ENCODE results near the gene ZNF205.
"Not testable (repeated sequence)": the region's sequence is repeated elsewhere in the genome, so short reads cannot be mapped to it uniquely, and the experiment has no call there.

GRCh38 chr16:3069146-3069545, 43.2 kb upstream of the ZNF205 start:
- TF ChIP-seq EP300 (IDR thresholded peaks at IDR 0.05; ENCODE audit: borderline replicate concordance in 1 of 2, low read depth in 1 of 2, low read length in 1 of 2); TAF1 (IDR thresholded peaks at IDR 0.05; ENCODE audit: borderline replicate concordance, low read depth, low read length); TCF12 (IDR thresholded peaks at IDR 0.05); MAX (IDR thresholded peaks at IDR 0.05; ENCODE audit: low read depth); REST (IDR thresholded peaks at IDR 0.05; ENCODE audit: low read depth, low read length): not testable (repeated sequence)

Measured in SK-N-SH (cell line).